Measurements from ENCODE around the gene GDF10. TPM values are rescaled to one million over a fixed set of nuclear protein-coding genes. Genes with fewer than 3 reads are reported as not detected.

GDF10 gene
- total and polyA plus RNA-seq, 2 of the 13 experiments (the other 11 are each of a cell fraction or from before 2014, with no cell fraction given): 0.03 TPM; not detected in 1

DNA sequence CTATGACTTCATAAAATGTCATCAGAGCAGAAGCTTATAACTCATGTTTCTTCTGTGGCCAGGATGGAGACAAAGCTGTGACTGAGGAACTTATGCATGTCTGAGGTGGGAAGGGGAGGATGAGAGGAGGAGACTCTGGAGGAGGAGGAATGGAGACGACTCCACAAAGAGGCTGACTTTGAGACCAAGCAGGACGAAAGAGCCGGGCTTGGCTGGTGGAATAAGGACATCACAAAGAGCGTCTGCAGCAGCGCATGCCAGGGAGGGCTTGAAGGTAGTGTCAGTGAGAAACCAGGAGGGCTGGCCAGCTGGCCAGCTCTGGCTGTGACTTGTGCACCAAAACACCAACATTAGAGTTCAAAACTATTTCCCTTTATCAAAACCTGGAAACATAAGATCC is 16.1 kb downstream of the GDF10 start (continued):
- TF ChIP-seq GABPB1 (CRISPR knock-in tag; IDR thresholded peaks at IDR 0.05): no peak
- TF ChIP-seq, protein P1, sequence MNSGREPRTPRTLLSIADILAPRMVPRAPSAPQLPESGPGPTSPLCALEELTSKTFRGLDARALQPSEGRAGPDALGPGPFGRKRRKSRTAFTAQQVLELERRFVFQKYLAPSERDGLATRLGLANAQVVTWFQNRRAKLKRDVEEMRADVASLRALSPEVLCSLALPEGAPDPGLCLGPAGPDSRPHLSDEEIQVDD (CRISPR knock-in tag; IDR thresholded peaks at IDR 0.05; ENCODE audit: borderline replicate concordance): no peak
- no peak for TF ChIP-seq ZNF317 (CRISPR knock-in tag; IDR thresholded peaks at IDR 0.05)
- TF ChIP-seq KDM2A (CRISPR knock-in tag; IDR thresholded peaks at IDR 0.05; ENCODE audit: borderline replicate concordance, low read depth): no peak
- TF ChIP-seq, protein P2, sequence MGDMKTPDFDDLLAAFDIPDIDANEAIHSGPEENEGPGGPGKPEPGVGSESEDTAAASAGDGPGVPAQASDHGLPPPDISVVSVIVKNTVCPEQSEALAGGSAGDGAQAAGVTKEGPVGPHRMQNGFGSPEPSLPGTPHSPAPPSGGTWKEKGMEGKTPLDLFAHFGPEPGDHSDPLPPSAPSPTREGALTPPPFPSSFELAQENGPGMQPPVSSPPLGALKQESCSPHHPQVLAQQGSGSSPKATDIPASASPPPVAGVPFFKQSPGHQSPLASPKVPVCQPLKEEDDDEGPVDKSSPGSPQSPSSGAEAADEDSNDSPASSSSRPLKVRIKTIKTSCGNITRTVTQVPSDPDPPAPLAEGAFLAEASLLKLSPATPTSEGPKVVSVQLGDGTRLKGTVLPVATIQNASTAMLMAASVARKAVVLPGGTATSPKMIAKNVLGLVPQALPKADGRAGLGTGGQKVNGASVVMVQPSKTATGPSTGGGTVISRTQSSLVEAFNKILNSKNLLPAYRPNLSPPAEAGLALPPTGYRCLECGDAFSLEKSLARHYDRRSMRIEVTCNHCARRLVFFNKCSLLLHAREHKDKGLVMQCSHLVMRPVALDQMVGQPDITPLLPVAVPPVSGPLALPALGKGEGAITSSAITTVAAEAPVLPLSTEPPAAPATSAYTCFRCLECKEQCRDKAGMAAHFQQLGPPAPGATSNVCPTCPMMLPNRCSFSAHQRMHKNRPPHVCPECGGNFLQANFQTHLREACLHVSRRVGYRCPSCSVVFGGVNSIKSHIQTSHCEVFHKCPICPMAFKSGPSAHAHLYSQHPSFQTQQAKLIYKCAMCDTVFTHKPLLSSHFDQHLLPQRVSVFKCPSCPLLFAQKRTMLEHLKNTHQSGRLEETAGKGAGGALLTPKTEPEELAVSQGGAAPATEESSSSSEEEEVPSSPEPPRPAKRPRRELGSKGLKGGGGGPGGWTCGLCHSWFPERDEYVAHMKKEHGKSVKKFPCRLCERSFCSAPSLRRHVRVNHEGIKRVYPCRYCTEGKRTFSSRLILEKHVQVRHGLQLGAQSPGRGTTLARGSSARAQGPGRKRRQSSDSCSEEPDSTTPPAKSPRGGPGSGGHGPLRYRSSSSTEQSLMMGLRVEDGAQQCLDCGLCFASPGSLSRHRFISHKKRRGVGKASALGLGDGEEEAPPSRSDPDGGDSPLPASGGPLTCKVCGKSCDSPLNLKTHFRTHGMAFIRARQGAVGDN (CRISPR knock-in tag; IDR thresholded peaks at IDR 0.05): no peak

DNA sequence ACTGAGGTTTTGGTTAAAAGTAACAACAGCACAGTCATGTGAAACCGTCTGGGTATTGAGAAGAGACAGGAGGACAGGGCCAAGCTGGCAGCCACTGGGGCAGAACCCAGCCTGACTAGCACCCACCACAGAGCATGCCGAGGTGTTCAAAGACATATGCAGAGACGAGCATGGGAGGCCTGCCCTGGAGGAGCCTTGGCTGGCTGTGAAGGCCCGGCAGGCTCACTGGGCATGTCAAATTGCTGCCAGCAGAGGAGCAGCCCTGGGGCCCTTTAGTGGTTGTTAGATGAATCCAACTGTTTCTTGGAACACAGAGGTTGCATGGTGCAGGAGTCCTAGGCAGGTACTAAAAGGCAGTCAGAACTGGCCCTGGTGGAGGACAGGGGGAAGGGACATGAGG is 17.3 kb downstream of the GDF10 start:
- no peak overlapping the region for H2AFZ ChIP-seq (ENCODE audit: low read length)
- no TSS peak for BruUV-seq (replicated peaks)
- no peaks in the 10 kb centered on the region for H3K36me3 ChIP-seq (replicated peaks in 1 of 2; ENCODE audit: control insufficient read depth in 1 of 2, insufficient read depth in 2 of 2, low read length in 2 of 2)
- H3K4me1 ChIP-seq (ENCODE audit: insufficient read depth, low read length): no peaks in the 10 kb centered on the region
- no peaks in the 10 kb centered on the region for H3K79me2 ChIP-seq (ENCODE audit: insufficient read depth, low read length)
- no peak overlapping the region for H3K9ac ChIP-seq (ENCODE audit: insufficient read depth, low read depth, low read length)
- 0% methylated on average over 1 of the region's 4 CpGs for WGBS (ENCODE audit: low lambda C conversion rate)
- H4K20me1 ChIP-seq (ENCODE audit: insufficient read depth, low read length): no peaks in the 10 kb centered on the region
- in situ Hi-C loops (cut with HindIII; ENCODE audit: extremely low pct_ligation_motif_present, low pct_unique_long_range_greater_than_20kb): no loop called here
- no peak overlapping the region for H3K27ac ChIP-seq (ENCODE audit: extremely low read length, insufficient read depth, low read length)
- H3K4me3 ChIP-seq (replicated peaks in 1 of 3; ENCODE audit: insufficient read depth in 1 of 3, low read depth in 2 of 3, low read length in 3 of 3): no peak overlapping the region
- ChIA-PET CTCF (ENCODE audit: low intra/inter-chr PET ratio, low total read pairs) (no interaction called here), POLR2A (no interaction called here)
- no peak overlapping the region for H3K4me2 ChIP-seq (ENCODE audit: low read depth, low read length)
- DNase-seq (ENCODE audit: low spot score) (no peak), ATAC-seq (no peak), FAIRE-seq (no peak)
- H3K9me3 ChIP-seq (ENCODE audit: low read length): no peaks in the 10 kb centered on the region
- intact Hi-C loops (cut with micrococcal nuclease; ENCODE audit: unreplicated experiment): loop anchor here (2.0 kb wide), 1 partner anchor 20 kb away; no protein-coding TSS in a partner anchor
- TF ChIP-seq CBX1 (IDR thresholded peaks at IDR 0.05; ENCODE audit: low read depth) (no peak), NFIC (IDR thresholded peaks at IDR 0.05; ENCODE audit: low read length) (no peak), SNAI1 (CRISPR knock-in tag; IDR thresholded peaks at IDR 0.05; ENCODE audit: borderline replicate concordance) (no peak), ARNTL (CRISPR knock-in tag; IDR thresholded peaks at IDR 0.05) (no peak), THYN1 (CRISPR knock-in tag; IDR thresholded peaks at IDR 0.05; ENCODE audit: borderline replicate concordance, low read depth) (no peak), ZNF891 (CRISPR knock-in tag; IDR thresholded peaks at IDR 0.05) (no peak)
- TF ChIP-seq, protein P2 (CRISPR knock-in tag; IDR thresholded peaks at IDR 0.05): no peak
- peaks cover 2 to 3% of the 10 kb centered on the region in 2 experiments; a peak in 2 of 5 replicates for H3K27me3 ChIP-seq (ENCODE audit: control insufficient read depth in 1 of 2, insufficient read depth in 2 of 2, low read length in 2 of 2)

Data from HepG2 (cell line).